ENCODE measurements around the gene EZH1. TPM values are rescaled to one million over a fixed set of nuclear protein-coding genes. Genes with fewer than 3 reads are reported as not detected.

EZH1 gene
- polyA plus RNA-seq, 1 experiment = 30.4 TPM

DNA sequence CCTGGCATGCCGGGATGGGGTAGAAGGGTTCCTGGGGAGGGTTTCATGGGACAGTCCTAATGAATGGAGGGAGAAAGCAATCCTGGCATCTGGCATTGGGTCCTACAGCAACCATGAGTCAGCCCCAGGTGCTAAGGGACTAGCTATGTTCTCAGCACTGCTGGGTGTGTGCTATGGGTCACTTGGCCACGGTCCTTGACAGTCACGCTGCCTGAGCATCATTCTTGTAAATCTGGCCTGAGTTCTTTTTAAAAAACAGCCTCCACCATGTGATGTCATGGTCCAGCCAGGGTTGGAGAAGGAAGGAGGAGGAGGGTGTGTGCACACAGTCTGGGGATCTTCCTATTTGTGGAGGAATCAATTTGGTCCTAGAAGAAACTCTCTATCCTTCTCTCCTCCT lies 9.9 kb upstream of the EZH1 start:
- TF ChIP-seq, protein P1, sequence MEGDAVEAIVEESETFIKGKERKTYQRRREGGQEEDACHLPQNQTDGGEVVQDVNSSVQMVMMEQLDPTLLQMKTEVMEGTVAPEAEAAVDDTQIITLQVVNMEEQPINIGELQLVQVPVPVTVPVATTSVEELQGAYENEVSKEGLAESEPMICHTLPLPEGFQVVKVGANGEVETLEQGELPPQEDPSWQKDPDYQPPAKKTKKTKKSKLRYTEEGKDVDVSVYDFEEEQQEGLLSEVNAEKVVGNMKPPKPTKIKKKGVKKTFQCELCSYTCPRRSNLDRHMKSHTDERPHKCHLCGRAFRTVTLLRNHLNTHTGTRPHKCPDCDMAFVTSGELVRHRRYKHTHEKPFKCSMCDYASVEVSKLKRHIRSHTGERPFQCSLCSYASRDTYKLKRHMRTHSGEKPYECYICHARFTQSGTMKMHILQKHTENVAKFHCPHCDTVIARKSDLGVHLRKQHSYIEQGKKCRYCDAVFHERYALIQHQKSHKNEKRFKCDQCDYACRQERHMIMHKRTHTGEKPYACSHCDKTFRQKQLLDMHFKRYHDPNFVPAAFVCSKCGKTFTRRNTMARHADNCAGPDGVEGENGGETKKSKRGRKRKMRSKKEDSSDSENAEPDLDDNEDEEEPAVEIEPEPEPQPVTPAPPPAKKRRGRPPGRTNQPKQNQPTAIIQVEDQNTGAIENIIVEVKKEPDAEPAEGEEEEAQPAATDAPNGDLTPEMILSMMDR (IDR thresholded peaks at IDR 0.05; ENCODE audit: insufficient read depth, low read depth, low read length) = no peak
- DNase-seq (ENCODE audit: low read depth) = no peak
- no peaks in the 10 kb centered on the region for H3K36me3 ChIP-seq (ENCODE audit: control insufficient read depth, insufficient read depth, low read length)
- peaks cover 13% of the 10 kb centered on the region for H3K27me3 ChIP-seq (ENCODE audit: control insufficient read depth, insufficient read depth, low read length)
- H3K4me3 ChIP-seq (ENCODE audit: low read depth, low read length) = no peak overlapping the region
- POLR2A ChIA-PET = no interaction called here
- CTCF ChIA-PET = interaction anchor here (1.9 kb wide), 1 partner anchor 9 kb away, joined by 9 read pairs; no protein-coding TSS in a partner anchor

- Histone ChIP-seq H3K27me3 (ENCODE audit: control insufficient read depth, insufficient read depth, low read length) (peaks cover 9% of the 10 kb centered on the region), H3K4me3 (ENCODE audit: low read depth, low read length) (no peak overlapping the region), H3K36me3 (ENCODE audit: control insufficient read depth, insufficient read depth, low read length) (no peaks in the 10 kb centered on the region)
- CTCF ChIA-PET = interaction anchor here (1.9 kb wide), 1 partner anchor 73 kb away, joined by 7 read pairs; the partner anchor contains the start of gene BECN1
- POLR2A ChIA-PET = no interaction called here
- no peak for DNase-seq (ENCODE audit: low read depth)
- TF ChIP-seq, protein P1 (IDR thresholded peaks at IDR 0.05; ENCODE audit: insufficient read depth, low read depth, low read length) = no peak
Observed at GRCh38 chr17:42751628-42752027, 6.8 kb upstream of the EZH1 start.

DNA sequence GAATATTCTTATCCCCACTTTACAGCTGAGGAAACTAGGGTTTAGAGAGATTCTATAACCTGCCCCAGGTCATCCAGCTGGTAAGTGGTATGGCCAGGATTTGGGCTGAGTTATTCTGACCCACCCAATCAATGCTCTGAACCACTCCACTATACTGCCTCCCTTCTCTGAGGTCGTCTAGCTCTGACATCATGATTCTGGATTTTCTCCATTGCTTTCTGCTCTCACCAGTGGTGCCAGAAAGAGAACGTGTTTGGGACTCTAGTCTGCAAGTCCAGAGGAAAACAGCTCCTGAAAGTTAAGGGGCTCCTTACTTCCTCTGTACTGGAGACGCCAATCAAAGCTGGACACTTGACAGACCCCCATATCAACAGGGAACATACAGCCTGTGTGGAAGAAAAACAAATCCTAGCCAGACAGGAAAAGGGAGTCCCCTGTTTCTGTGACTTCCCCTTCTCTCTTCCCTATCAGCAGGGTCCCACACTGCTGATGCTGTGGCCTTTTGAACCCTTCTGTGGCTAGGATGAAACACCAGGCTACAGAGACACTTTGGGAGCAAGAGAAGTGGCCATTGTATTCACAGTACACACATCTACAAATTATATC lies 6.0 kb upstream of the EZH1 start:
- H3K4me3 ChIP-seq (ENCODE audit: low read depth, low read length) = no peak overlapping the region
- H3K36me3 ChIP-seq (ENCODE audit: control insufficient read depth, insufficient read depth, low read length) = no peaks in the 10 kb centered on the region
- CTCF ChIA-PET = interaction anchor here (1.9 to 5.5 kb wide), 2 partner anchors 11 to 74 kb away, joined by 7 to 36 read pairs; partner anchors contain the start of genes BECN1 and RAMP2
- H3K27me3 ChIP-seq (ENCODE audit: control insufficient read depth, insufficient read depth, low read length) = peaks cover 9% of the 10 kb centered on the region
- TF ChIP-seq, protein P1 (IDR thresholded peaks at IDR 0.05; ENCODE audit: insufficient read depth, low read depth, low read length) = no peak
- POLR2A ChIA-PET = no interaction called here
- DNase-seq (ENCODE audit: low read depth) = no peak

GRCh38 chr17:42748908-42749798 lies 4.3 kb upstream of the EZH1 start:
- TF ChIP-seq, protein P1 (IDR thresholded peaks at IDR 0.05; ENCODE audit: insufficient read depth, low read depth, low read length) = no peak
- Histone ChIP-seq H3K4me3 (ENCODE audit: low read depth, low read length) (no peak overlapping the region), H3K27me3 (ENCODE audit: control insufficient read depth, insufficient read depth, low read length) (peaks cover 9% of the 10 kb centered on the region), H3K36me3 (ENCODE audit: control insufficient read depth, insufficient read depth, low read length) (no peaks in the 10 kb centered on the region)
- no peak for DNase-seq (ENCODE audit: low read depth)
- CTCF ChIA-PET = interaction anchor here (1.2 to 5.5 kb wide), 5 partner anchors 13 to 171 kb away, joined by 3 to 36 read pairs (median 5); partner anchors contain the start of genes BECN1 and RAMP2
- POLR2A ChIA-PET = no interaction called here
